HepG2 (cell line): ENCODE measurements around the gene PRMT5. TPM values are rescaled to one million over a fixed set of nuclear protein-coding genes. Genes with fewer than 3 reads are reported as not detected.

ENCODE experiments used
- CREBL2 ChIP-seq: sonication (generic); formaldehyde crosslinking; IDR thresholded peaks from 2 replicates; pipeline ENCODE4 v1.8.1; 2023; ENCODE audit warnings: missing genetic modification reagents, mild to moderate bottlenecking, borderline replicate concordance
- ELF4 ChIP-seq: sonication (generic); formaldehyde crosslinking; IDR thresholded peaks from 2 replicates; pipeline ENCODE4 v1.5.0; 2020; ENCODE audit warnings: missing genetic modification reagents, mild to moderate bottlenecking, moderate library complexity, borderline replicate concordance
- ETV5 ChIP-seq: IDR thresholded peaks from 2 replicates; pipeline ENCODE4 v1.6.1; 2018; ENCODE audit warnings: missing biosample characterization, missing genetic modification reagents, inconsistent platforms, borderline replicate concordance
- FUBP1 ChIP-seq: sonication (generic); formaldehyde crosslinking; IDR thresholded peaks from 2 replicates; pipeline ENCODE4 v1.5.1; 2020; ENCODE audit warnings: missing genetic modification reagents, mild to moderate bottlenecking, borderline replicate concordance
- HNF1B ChIP-seq: sonication (generic); formaldehyde crosslinking; IDR thresholded peaks from 2 replicates; pipeline ENCODE4 v1.5.1; 2020; ENCODE audit warnings: mild to moderate bottlenecking, moderate library complexity, missing genetic modification reagents
- NR2F1 ChIP-seq, 2 experiments: fragments of 450-650 bp in 1 of 2; formaldehyde crosslinking in 1 of 2; IDR thresholded peaks; 2 replicates each; pipeline versions ENCODE4 v1.5.0 to v1.6.1; 2016 to 2020; ENCODE audit warnings: mild to moderate bottlenecking in 1 of 2, missing compliant biosample characterization in 1 of 2, missing genetic modification reagents in 1 of 2, moderate library complexity in 1 of 2
- PHF8 ChIP-seq: sonication (generic); formaldehyde crosslinking; IDR thresholded peaks from 2 replicates; pipeline ENCODE4 v1.5.0; 2020; ENCODE audit warnings: missing genetic modification reagents
- PITX1 ChIP-seq: sonication (generic); formaldehyde crosslinking; IDR thresholded peaks from 2 replicates; pipeline ENCODE4 v1.5.1; 2020; ENCODE audit warnings: mild to moderate bottlenecking, missing genetic modification reagents
- RFX3 ChIP-seq: IDR thresholded peaks from 2 replicates; pipeline ENCODE4 v1.6.1; 2016; ENCODE audit warnings: missing biosample characterization, missing genetic modification reagents
- RFXAP ChIP-seq: sonication (generic); formaldehyde crosslinking; IDR thresholded peaks from 2 replicates; pipeline ENCODE4 v1.4.0; 2020; ENCODE audit warnings: missing genetic modification reagents, borderline replicate concordance
- SOX6 ChIP-seq, 2 experiments: fragments of 450-650 bp in 1 of 2; sonication (generic) in 1 of 2; formaldehyde crosslinking in 1 of 2; IDR thresholded peaks; 2 replicates each; pipeline versions ENCODE4 v1.4.0 to v1.6.1; 2017 to 2020; ENCODE audit warnings: antibody characterized with exemption in 1 of 2, mild to moderate bottlenecking in 1 of 2, missing genetic modification reagents in 1 of 2
- TAF1 ChIP-seq: sonication (generic); formaldehyde crosslinking; IDR thresholded peaks from 2 replicates; pipeline ENCODE4 v1.4.0; 2020; ENCODE audit warnings: missing genetic modification reagents
- TARDBP ChIP-seq: sonication (generic); formaldehyde crosslinking; IDR thresholded peaks from 2 replicates; pipeline ENCODE4 v1.8.0; 2022; ENCODE audit warnings: mild to moderate bottlenecking, missing genetic modification reagents
- TRAFD1 ChIP-seq: sonication (generic); formaldehyde crosslinking; IDR thresholded peaks from 2 replicates; pipeline ENCODE4 v1.5.1; 2020; ENCODE audit warnings: missing genetic modification reagents, mild to moderate bottlenecking, borderline replicate concordance
- ZBTB43 ChIP-seq: sonication (generic); formaldehyde crosslinking; conservative IDR thresholded peaks from 2 replicates; pipeline ENCODE4 v1.4.0; 2020; ENCODE audit warnings: missing genetic modification reagents
- ZFP36L1 ChIP-seq: sonication (generic); formaldehyde crosslinking; IDR thresholded peaks from 2 replicates; pipeline ENCODE4 v1.8.0; 2022; ENCODE audit warnings: mild to moderate bottlenecking, missing genetic modification reagents, moderate library complexity
- ZNF556 ChIP-seq: sonication (generic); formaldehyde crosslinking; IDR thresholded peaks from 2 replicates; pipeline ENCODE4 v1.4.0; 2020; ENCODE audit warnings: mild to moderate bottlenecking, missing genetic modification reagents, borderline replicate concordance
- ZNF75D ChIP-seq: sonication (generic); formaldehyde crosslinking; IDR thresholded peaks from 2 replicates; pipeline ENCODE4 v1.8.1; 2023; ENCODE audit warnings: missing genetic modification reagents, mild to moderate bottlenecking, borderline replicate concordance
- ZNF776 ChIP-seq: sonication (generic); formaldehyde crosslinking; IDR thresholded peaks from 2 replicates; pipeline ENCODE4 v1.4.0; 2020; ENCODE audit warnings: mild to moderate bottlenecking, missing genetic modification reagents
- polyA plus RNA-seq, 8 experiments: library from polyadenylated mRNA; depleted of rRNA in 3 of 8; stranded (reverse) in 7 of 8; unstranded in 1 of 8; fragments of >200 nt; fragmentation: Illumina TruSeq in 4 of 8; extraction: Trizol in 4 of 8; gene quantifications; 2 replicates each; pipeline versions ENCODE4 v1.2.1 to v1.2.3, GENCODE V29; 2011 to 2016; ENCODE audit warnings: low read depth in 4 of 8, missing spikeins in 1 of 8, mixed read lengths in 1 of 8; ENCODE audit not compliant: insufficient read depth in 1 of 8
- total RNA-seq, 5 experiments: library from RNA; depleted of rRNA; stranded (reverse); fragments of >200 nt; fragmentation: Illumina TruSeq; extraction: Trizol; gene quantifications; 2 replicates each; pipeline ENCODE4 v1.2.3, GENCODE V29; 2016; ENCODE audit warnings: low read depth in 1 of 5

Gene PRMT5
- total and polyA plus RNA-seq, 2 of the 13 experiments (the other 11 are each of a cell fraction or from before 2014, with no cell fraction given): 210 to 354 TPM

- TF ChIP-seq CREBL2 (CRISPR knock-in tag): no peak; the same call in 1 of the 2 replicates
- peak; percentile 61; the same call in 1 of the 2 replicates for TF ChIP-seq ZBTB43 (CRISPR knock-in tag)
- TF ChIP-seq NR2F1 (CRISPR knock-in tag; IDR thresholded peaks at IDR 0.05): no peak
- TF ChIP-seq HNF1B (CRISPR knock-in tag): peak; percentile 68
- peak; percentile 79; the same call in 1 of the 2 replicates for TF ChIP-seq ZNF75D (CRISPR knock-in tag)
- TF ChIP-seq RFX3 (CRISPR knock-in tag): no peak
- 0 out of 2 replicates have a peak, but pooled peaks have one; percentile 9 for TF ChIP-seq TAF1
- no peak; the same call in 1 of the 2 replicates for TF ChIP-seq RFXAP (CRISPR knock-in tag)
- TF ChIP-seq ETV5: peak; percentile 28; the same call in 1 of the 2 replicates
- no peak for TF ChIP-seq ZFP36L1 (CRISPR knock-in tag)
- TF ChIP-seq TRAFD1: no peak
- TF ChIP-seq PHF8 (CRISPR knock-in tag): no peak
- no peak for TF ChIP-seq ELF4 (CRISPR knock-in tag)
- TF ChIP-seq ZNF776 (CRISPR knock-in tag): no peak
- TF ChIP-seq TARDBP (CRISPR knock-in tag): peak; percentile 43; the same call in 1 of the 2 replicates
- no peak; the same call in 1 of the 2 replicates for TF ChIP-seq ZNF556
- TF ChIP-seq PITX1: peak; percentile 72
- TF ChIP-seq FUBP1 (CRISPR knock-in tag): no peak; the same call in 1 of the 2 replicates
- no peak for TF ChIP-seq SOX6 (IDR thresholded peaks at IDR 0.05)
- TF ChIP-seq SOX6 (CRISPR knock-in tag; IDR thresholded peaks at IDR 0.05): peak; percentile 53; the same call in 1 of the 2 replicates
Observed at GRCh38 chr14:22872033-22872832, 56.9 kb downstream of the PRMT5 start (continued).
